Dendritic cell treated with granulocyte-macrophage colony-stimulating factor and Interleukin-4, amounts not matched to agents 40 ng/mL and 50 ng/mL, for 4 days (primary cell): ENCODE results near the gene FUT3.
A peak's percentile ranks its signal among the peaks of the same experiment; 100 is the strongest.

Experiments
- H3K27ac Mint-ChIP-seq: one replicate; pipeline ENCODE4 v1.8.0; 2022; ENCODE audit warnings: mild to moderate bottlenecking, mixed read lengths
- H3K27me3 Mint-ChIP-seq: one replicate; pipeline ENCODE4 v1.8.0; 2022; ENCODE audit warnings: mild to moderate bottlenecking, mixed read lengths
- H3K36me3 Mint-ChIP-seq: one replicate; pipeline ENCODE4 v1.8.0; 2022; ENCODE audit warnings: low read depth, mixed read lengths
- H3K4me1 Mint-ChIP-seq: one replicate; pipeline ENCODE4 v1.8.0; 2022; ENCODE audit warnings: low read depth, mixed read lengths
- H3K4me3 Mint-ChIP-seq: one replicate; pipeline ENCODE4 v1.8.0; 2022; ENCODE audit warnings: mild to moderate bottlenecking, moderate library complexity, mixed read lengths
- H3K9me3 Mint-ChIP-seq: one replicate; pipeline ENCODE4 v1.8.0; 2022; ENCODE audit warnings: mixed read lengths
- intact Hi-C: fragments of 100-400 bp; cut with micrococcal nuclease; formaldehyde crosslinking; loops from one replicate; pipeline ENCODE4 v1.15.0; 2022

The FUT3 gene

GRCh38 chr19:5814123-5814851 is 37.0 kb downstream of the FUT3 start:
- H3K27me3 Mint-ChIP-seq, result peaks cover 15% of the 10 kb centered on the region
- no peak overlapping the region for H3K4me3 Mint-ChIP-seq
- intact Hi-C loops, result no loop called here
- no peaks in the 10 kb centered on the region for H3K4me1 Mint-ChIP-seq
- H3K36me3 Mint-ChIP-seq, result no peaks in the 10 kb centered on the region
- no peaks in the 10 kb centered on the region for H3K9me3 Mint-ChIP-seq
- no peak overlapping the region for H3K27ac Mint-ChIP-seq

GRCh38 chr19:5811117-5811516 is 40.1 kb downstream of the FUT3 start:
- H3K4me1 Mint-ChIP-seq, result peaks cover 9% of the 10 kb centered on the region
- no peak overlapping the region for H3K27ac Mint-ChIP-seq
- no peak overlapping the region for H3K4me3 Mint-ChIP-seq
- no peaks in the 10 kb centered on the region for H3K36me3 Mint-ChIP-seq
- no peaks in the 10 kb centered on the region for H3K9me3 Mint-ChIP-seq
- H3K27me3 Mint-ChIP-seq, result peaks cover 31% of the 10 kb centered on the region
- intact Hi-C loops, result no loop called here

GRCh38 chr19:5809469-5809868 is 41.8 kb downstream of the FUT3 start:
- Mint-ChIP-seq H3K27ac (no peak overlapping the region), H3K27me3 (peaks cover 38% of the 10 kb centered on the region), H3K4me1 (peaks cover 10% of the 10 kb centered on the region), H3K36me3 (no peaks in the 10 kb centered on the region), H3K4me3 (no peak overlapping the region), H3K9me3 (no peaks in the 10 kb centered on the region)
- intact Hi-C loops, result no loop called here

DNA sequence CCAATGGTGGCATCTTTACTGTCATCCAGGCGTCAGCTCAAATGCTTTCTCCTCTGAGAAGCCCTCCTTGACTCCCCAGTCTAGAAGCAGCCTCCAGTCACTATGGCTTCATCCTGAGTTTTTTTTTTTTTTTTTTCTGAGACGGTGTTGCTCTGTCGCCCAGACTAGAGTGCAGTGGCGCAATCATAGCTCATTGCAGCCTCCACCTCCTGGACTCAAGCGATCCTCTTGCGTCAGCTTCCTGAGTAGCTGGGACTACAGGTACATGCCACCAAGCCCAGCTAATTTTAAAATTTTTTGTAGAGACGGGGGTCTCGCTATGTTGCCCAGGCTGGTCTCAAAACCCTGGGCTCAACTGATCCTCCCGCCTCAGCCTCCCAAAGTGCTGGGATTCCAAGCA is 42.2 kb downstream of the FUT3 start:
- intact Hi-C loops, result no loop called here
- H3K27ac Mint-ChIP-seq, result no peak overlapping the region
- no peaks in the 10 kb centered on the region for H3K9me3 Mint-ChIP-seq

DNA sequence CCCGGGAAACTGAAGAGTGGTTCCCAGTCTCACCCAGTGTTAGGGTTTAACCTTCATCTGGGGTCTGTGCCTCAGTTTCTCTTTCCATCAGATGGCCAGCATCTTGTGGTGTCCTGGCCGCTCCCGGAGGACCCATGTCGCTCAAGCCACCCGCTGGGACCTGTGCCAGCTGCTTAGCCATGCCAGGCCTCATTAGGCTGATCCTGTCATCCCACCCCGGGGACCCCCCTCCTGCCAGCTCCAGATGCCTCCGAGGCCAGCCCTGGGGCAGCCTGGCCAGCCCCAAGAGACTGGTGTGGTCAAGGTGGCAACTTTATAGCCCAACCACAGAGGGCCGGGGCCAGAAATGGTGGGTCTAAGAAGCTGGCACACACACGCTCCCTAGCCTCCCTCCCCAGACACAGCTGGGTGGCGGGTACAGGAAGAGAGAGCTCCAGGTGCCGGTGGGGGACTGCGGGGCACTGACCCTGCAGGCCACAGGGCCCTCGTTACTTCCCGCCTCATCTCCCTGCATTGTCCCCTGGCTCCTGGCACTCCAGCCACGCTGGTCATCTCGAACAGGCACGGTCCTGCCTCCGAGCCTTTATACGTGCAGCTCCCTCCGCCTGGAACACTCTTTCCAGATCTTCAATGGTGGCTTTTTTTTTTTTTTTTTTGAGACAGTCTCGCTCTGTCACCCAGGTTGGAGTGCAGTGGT is 43.0 kb downstream of the FUT3 start:
- peaks cover 46% of the 10 kb centered on the region for H3K27me3 Mint-ChIP-seq
- no peaks in the 10 kb centered on the region for H3K36me3 Mint-ChIP-seq
- no peaks in the 10 kb centered on the region for H3K9me3 Mint-ChIP-seq
- intact Hi-C loops, result no loop called here
- H3K27ac Mint-ChIP-seq, result no peak overlapping the region
- no peak overlapping the region for H3K4me3 Mint-ChIP-seq
- H3K4me1 Mint-ChIP-seq, result peaks cover 22% of the 10 kb centered on the region

More for the DNA sequence above, 42.2 kb downstream of the FUT3 start:
- H3K36me3 Mint-ChIP-seq, result no peaks in the 10 kb centered on the region
- peaks cover 40% of the 10 kb centered on the region for H3K27me3 Mint-ChIP-seq
- H3K4me1 Mint-ChIP-seq, result peaks cover 15% of the 10 kb centered on the region
- H3K4me3 Mint-ChIP-seq, result no peak overlapping the region

DNA sequence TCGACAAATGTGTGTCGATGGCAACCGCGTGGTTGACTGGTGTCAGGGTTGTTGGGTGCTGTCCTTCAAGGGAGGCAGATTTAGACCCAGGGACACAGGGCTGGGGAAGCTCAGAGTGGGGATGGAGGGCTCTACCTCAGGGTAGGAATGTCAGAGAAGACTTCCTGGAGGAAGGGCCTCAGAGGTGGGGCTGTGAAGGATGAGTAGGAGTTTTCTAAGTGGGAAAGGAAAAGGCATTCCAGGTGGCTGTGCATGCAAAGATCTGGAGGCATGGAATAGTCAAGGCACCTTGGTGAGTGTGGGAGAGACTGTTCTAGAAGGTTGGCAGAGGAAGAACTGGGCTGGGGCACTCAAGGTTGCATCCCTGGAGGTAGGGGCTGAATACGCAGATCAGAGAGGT is 44.3 kb downstream of the FUT3 start:
- peaks cover 24% of the 10 kb centered on the region for H3K4me1 Mint-ChIP-seq
- no peaks in the 10 kb centered on the region for H3K9me3 Mint-ChIP-seq
- no peak overlapping the region for H3K4me3 Mint-ChIP-seq
- H3K27ac Mint-ChIP-seq, result no peak overlapping the region
- intact Hi-C loops, result no loop called here
- peaks cover 59% of the 10 kb centered on the region for H3K27me3 Mint-ChIP-seq
- no peaks in the 10 kb centered on the region for H3K36me3 Mint-ChIP-seq

DNA sequence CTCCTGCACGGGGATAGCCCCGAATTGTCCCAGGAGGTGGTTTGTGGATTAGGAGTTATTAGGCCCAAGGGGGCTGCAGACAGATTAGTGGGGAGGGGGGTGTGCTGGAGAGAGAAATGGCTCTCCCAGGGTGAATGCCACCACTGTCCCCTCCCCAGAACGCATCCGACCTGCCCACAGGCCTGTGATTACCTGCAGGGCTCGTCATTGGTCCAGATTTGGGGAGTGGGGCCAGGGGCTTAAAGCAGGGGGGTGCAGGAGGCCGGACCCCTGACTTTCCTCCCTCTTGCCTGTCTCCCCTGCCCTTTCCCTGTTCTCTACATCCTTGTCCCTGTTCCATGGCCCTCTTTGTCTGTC is 45.1 kb downstream of the FUT3 start:
- no peak overlapping the region for H3K4me3 Mint-ChIP-seq
- intact Hi-C loops, result no loop called here
- H3K36me3 Mint-ChIP-seq, result no peaks in the 10 kb centered on the region
- peaks cover 65% of the 10 kb centered on the region for H3K27me3 Mint-ChIP-seq
- H3K9me3 Mint-ChIP-seq, result no peaks in the 10 kb centered on the region
- H3K27ac Mint-ChIP-seq, result no peak overlapping the region
- peaks cover 27% of the 10 kb centered on the region for H3K4me1 Mint-ChIP-seq

DNA sequence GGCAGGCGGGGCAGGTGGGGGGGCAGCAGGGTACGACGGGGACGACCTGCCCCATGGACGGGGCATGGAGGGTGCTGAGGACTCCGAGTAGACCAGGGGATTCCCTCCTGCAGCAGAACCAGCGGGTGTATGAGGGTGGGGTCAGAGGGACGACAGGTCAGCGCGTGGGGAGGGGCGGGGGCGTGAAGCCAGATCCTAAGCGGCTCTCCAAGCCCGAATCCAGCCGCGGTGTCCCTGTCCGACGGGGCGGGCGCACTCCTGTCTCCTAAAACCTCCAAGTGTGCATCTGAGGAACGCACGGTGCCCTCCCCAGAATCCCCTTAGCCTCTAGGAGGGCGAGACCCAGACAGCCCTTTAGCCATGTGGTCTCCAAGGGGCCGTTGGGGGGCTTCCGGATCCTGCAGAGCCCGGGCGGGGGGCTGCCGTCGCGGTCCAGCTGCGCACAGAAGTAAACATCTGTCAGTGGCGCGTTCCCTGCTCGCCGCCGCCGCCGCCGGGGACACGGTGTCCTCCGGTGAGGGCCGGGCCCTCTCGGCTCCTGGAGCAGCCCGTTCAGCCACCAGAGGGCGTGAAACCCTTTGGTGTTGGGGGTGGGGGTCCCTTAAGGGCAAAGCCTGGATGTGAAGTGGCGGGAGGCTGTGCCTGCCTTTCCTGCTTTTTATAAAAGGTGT is 45.7 kb downstream of the FUT3 start:
- intact Hi-C loops, result loop anchor here (2.0 kb wide), 2 partner anchors 87 to 217 kb away; no protein-coding TSS in a partner anchor
- H3K9me3 Mint-ChIP-seq, result no peaks in the 10 kb centered on the region
- no peak overlapping the region for H3K27ac Mint-ChIP-seq
- no peaks in the 10 kb centered on the region for H3K36me3 Mint-ChIP-seq
- H3K27me3 Mint-ChIP-seq, result peaks cover 71% of the 10 kb centered on the region
- H3K4me1 Mint-ChIP-seq, result peaks cover 27% of the 10 kb centered on the region
- H3K4me3 Mint-ChIP-seq, result no peak overlapping the region

- intact Hi-C loops, result loop anchor here (2.0 kb wide), 2 partner anchors 88 to 218 kb away; no protein-coding TSS in a partner anchor
- Mint-ChIP-seq H3K27me3 (peaks cover 79% of the 10 kb centered on the region), H3K4me1 (peaks cover 27% of the 10 kb centered on the region), H3K36me3 (no peaks in the 10 kb centered on the region), H3K4me3 (peak within 1 kb of the TSS; percentile 78), H3K9me3 (no peaks in the 10 kb centered on the region), H3K27ac (peak within 1 kb of the TSS; percentile 55)
These were observed 46.5 kb downstream of the FUT3 start, which contains the start of gene NRTN for GRCh38 chr19:5804516-5805461. Gene NRTN, plus strand, starts transcription at chr19:5805067. Its CDS starts 19,099 bp downstream, at chr19:5824166.

- H3K27me3 Mint-ChIP-seq, result peaks cover 85% of the 10 kb centered on the region
These were observed 47.3 kb downstream of the FUT3 start for GRCh38 chr19:5803752-5804515.

GRCh38 chr19:5803441-5803751 is 47.9 kb downstream of the FUT3 start:
- Mint-ChIP-seq H3K27ac (peak overlapping the region; percentile 55), H3K4me1 (peaks cover 19% of the 10 kb centered on the region), H3K4me3 (peak overlapping the region; percentile 78), H3K36me3 (no peaks in the 10 kb centered on the region), H3K27me3 (peaks cover 87% of the 10 kb centered on the region), H3K9me3 (no peaks in the 10 kb centered on the region)
- intact Hi-C loops, result no loop called here

More at GRCh38 chr19:5803752-5804515, 47.3 kb downstream of the FUT3 start:
- Mint-ChIP-seq H3K9me3 (no peaks in the 10 kb centered on the region), H3K4me1 (peaks cover 24% of the 10 kb centered on the region), H3K4me3 (peak overlapping the region; percentile 78), H3K27ac (peak overlapping the region; percentile 55), H3K36me3 (no peaks in the 10 kb centered on the region)
- intact Hi-C loops, result loop anchor here (2.0 kb wide), 2 partner anchors 89 to 219 kb away; no protein-coding TSS in a partner anchor

GRCh38 chr19:5801796-5802619 is 49.2 kb downstream of the FUT3 start:
- no peak overlapping the region for H3K27ac Mint-ChIP-seq
- H3K27me3 Mint-ChIP-seq, result peaks cover 86% of the 10 kb centered on the region

More at GRCh38 chr19:5801796-5802619, 49.2 kb downstream of the FUT3 start:
- peaks cover 19% of the 10 kb centered on the region for H3K4me1 Mint-ChIP-seq
- no peaks in the 10 kb centered on the region for H3K9me3 Mint-ChIP-seq
- intact Hi-C loops, result no loop called here
- H3K4me3 Mint-ChIP-seq, result no peak overlapping the region
- no peaks in the 10 kb centered on the region for H3K36me3 Mint-ChIP-seq
